HG02981 (cell line): Measurements from ENCODE around the gene SF3A1.

Source experiments
- ATAC-seq: cut with Tn5 transposase; IDR thresholded peaks from one replicate; pipeline ENCODE4 v1.9.1; 2021; ENCODE audit warnings: mild to moderate bottlenecking, moderate library complexity; ENCODE audit not compliant: unreplicated experiment

The SF3A1 gene

DNA sequence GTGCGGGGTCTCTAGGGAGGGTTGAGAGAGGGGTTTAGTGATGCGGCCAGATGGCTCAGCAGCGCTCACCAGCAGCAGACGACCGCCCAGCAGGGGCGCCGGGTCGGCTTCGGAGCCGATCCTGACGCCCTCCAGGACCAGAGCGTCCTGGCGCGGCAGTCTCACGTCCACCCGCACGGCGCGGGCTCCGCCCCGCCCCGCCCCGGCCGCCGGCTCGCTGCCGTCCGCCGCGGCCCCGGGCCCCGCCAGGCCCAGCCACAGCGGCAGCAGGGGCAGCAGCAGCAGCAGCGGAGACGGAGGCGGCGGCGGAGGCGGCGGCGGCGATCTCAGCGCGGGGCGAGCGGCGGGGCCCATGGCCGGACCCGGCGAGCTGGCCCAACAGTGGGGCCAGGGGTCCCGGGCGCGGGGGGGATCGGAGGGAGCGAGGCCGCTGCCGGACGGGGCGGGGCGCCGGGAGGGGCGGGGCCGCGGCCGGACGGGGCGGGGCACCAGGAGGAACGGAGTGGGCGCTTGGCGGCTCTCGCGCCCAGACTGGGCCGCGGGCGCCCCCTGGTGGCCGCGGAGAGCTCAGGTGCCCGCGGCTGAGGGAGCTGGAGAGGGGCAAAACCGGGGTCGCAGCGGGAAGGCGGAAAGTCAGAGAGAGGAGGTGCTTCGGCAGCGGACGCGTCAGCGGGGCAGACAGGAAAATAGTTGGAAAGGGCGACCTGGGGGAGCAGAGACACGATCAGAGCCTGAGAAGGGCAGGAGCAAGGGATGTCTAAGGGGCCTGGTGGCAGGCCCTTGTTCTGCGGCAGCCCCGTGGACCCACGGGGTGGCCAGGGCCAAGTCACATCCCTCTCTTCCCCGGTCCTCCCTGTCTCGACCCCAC is 30.5 kb upstream of the SF3A1 start, which contains the start of gene RNF215:
Gene RNF215, minus strand, starts transcription at position 452 of the 868 bp plus-strand sequence. Its CDS starts 98 bp downstream, at position 354.
- peak; percentile 71 for ATAC-seq

DNA sequence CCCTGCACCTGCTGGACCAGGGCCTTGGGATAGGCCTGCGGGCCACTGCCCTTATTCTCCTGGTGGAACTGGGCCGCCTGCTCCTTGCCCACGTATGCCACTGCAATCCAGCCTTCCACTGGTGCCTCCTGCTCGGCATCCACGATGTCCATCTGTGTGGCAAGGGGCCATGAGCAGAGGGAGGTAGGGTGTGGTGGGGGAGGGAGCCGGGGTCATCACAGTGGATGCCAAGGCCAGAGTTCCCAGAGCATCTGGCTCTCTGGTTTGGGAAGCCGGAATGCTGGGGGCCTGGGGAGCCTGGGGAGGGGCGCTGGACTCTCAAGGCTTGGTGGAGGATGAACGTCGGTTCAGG is 29.9 kb upstream of the SF3A1 start:
- ATAC-seq = no peak

GRCh38 chr22:30385942-30386341 is 29.2 kb upstream of the SF3A1 start:
- ATAC-seq = no peak

- ATAC-seq = no peak
Observed at GRCh38 chr22:30383061-30383460, 26.4 kb upstream of the SF3A1 start.

- no peak for ATAC-seq
Observed at GRCh38 chr22:30382340-30382739, 25.6 kb upstream of the SF3A1 start.

GRCh38 chr22:30381264-30381663 is 24.6 kb upstream of the SF3A1 start:
- no peak for ATAC-seq

DNA sequence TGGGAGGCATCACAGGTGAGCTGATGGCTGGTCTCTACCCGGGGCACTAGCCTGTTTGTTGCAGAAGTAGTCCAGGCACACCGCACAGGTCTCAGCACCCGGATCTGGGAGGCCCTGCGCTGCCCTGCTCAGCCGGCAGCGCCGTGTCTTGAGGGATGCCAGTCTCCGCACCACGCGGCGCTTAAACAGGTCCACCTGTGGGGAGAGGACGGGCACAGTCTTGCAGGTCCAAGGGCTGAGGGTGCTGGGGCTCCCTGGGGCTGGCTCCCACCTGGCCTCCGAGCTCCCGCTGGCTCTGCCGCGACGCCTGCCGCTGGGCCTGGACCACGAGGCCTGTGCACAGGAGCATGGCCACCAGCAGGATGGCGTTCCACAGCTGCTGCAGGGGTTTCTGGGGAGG is 23.3 kb upstream of the SF3A1 start:
- no peak for ATAC-seq

DNA sequence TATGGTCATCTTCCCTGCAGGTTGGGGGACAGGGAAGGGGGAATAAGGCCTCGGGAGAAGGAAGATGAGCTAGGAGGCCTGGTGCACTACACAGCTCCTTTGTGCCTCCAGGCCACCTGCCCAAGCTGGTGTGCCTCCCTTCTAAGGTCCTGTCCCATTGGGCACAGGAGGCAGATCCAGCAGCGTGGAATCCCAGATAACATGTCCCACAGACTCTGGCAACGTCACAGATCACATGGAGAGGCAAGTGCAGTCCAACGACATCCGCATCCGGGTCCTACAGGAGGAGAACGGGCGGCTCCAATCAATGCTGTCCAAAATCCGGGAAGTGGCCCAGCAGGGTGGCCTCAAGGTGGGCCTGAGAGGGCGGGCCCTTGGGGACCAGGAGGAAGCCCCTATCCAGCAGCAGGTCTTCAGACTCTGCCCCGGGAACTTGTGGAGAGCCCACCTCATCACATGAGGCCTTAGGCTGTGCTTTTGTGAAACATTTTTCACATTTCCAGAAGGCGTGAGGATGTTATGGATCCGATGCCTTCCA is 18.7 kb upstream of the SF3A1 start:
- no peak for ATAC-seq

GRCh38 chr22:30373331-30374325 is 16.9 kb upstream of the SF3A1 start:
- no peak for ATAC-seq

GRCh38 chr22:30372915-30373314 is 16.2 kb upstream of the SF3A1 start:
- ATAC-seq = no peak

GRCh38 chr22:30371981-30372380 is 15.3 kb upstream of the SF3A1 start:
- ATAC-seq = no peak

DNA sequence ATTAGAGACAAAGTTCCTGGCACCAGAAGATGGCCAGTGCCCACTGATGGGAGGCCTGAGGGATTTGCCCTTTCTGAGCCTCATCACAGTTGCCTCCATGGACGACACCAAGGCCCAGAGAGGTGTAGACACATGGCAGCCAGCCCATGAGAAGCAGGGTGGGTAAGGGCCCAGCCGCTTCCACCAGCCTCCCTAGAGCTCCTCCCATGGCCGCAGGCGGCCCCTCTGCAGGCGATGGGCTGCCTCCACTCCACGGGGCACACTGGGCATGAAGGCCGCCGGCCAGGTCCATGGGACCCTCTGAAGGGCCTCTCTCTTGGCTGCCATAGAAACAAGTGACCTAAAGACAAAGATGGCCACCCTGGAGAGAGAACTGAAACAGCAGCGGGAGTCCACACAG is 14.6 kb upstream of the SF3A1 start:
- ATAC-seq = no peak

DNA sequence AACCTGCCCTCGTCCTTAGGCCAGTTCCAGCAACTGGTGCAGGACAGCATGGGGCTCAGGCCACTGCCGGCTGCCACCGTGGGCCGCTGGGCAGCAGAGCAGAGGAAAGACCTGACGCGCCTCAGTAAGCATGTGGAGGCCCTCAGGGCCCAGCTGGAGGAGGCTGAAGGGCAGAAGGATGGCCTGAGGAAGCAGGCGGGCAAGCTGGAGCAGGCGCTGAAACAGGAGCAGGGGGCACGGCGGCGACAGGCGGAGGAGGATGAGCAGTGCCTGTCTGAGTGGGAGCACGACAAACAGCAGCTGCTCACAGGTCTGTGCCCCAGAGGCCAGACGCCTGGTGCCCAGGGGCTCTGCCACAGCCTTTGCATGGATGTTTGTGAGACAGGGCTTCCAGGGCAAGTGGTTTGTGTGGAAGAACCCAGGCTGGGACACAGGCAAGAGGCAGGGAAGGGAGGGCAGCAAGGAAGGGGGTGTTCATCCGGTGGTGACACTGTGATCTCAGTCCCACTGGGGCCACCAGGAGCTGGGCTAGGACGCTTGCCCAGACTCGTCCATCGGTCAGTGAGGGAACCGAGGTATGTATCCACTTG is 14.0 kb upstream of the SF3A1 start:
- ATAC-seq = no peak

- ATAC-seq = no peak
Observed at GRCh38 chr22:30368420-30368819, 11.7 kb upstream of the SF3A1 start.

- no peak for ATAC-seq
Observed at GRCh38 chr22:30365891-30366290, 9.2 kb upstream of the SF3A1 start.

GRCh38 chr22:30362651-30363281 is 6.1 kb upstream of the SF3A1 start:
- ATAC-seq = no peak

DNA sequence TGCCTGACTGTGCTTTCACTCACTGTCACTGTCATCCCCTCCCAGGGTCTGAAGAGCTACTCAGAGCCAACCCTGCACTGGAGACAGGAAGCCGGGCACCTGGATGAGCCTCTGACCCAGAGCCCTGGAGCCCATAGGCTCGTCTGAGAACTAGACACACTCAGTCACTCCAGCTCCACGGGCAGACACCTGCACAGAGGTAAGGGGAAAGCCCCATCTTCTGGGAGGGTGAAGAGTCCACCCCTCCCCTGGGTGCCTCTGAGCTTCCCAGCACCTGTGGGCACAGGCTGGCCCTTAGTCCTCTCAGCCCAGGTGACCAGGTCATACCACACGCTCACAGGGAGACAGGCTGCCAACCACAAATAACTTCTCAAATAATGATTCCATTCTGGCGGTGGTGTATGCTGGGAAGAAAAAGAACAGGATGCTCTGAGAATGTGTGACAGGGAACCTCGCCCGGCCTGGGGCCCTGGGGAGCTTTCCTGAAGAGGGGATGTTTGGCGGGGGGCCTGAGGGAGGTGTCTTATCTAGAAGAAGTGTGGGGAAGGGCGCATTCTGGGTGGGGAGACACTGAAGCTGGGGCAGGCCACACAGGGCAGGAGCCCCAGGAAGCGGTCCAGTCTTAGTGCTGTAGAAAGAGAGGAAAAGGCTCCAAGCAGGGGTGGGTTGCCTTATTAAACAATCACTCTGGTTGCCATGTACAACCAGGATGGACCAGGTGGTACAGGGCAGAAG is 5.4 kb upstream of the SF3A1 start:
- ATAC-seq = no peak

- ATAC-seq = no peak
Observed at GRCh38 chr22:30358541-30358940, 1.8 kb upstream of the SF3A1 start.

DNA sequence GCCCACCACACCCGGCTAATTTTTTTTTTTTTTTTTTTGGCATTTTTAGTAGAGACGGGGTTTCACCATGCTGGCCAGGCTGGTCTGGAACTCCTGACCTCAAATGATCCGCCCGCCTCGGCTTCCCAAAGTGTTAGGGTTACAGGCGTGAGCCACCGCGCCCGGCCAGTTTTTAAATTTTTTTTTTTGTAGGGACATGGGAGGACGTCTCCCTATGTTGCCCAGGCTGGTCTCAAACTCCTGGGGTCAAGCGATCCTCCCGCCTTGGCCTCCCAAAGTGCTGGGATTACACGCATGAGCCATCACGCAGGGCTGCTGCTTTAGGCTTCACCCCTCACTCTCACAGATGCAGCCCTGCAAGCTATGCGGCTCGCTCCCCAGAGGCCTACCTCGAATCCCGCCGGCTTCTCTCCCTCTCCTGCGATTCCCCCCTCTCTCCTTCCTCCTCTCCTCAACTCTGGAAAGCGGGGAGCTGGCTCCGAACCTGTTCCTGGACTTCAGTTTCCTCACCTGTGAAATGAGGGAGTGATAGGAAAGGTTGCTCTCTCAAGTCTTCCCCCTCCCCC is 1.0 kb upstream of the SF3A1 start:
- no peak for ATAC-seq

DNA sequence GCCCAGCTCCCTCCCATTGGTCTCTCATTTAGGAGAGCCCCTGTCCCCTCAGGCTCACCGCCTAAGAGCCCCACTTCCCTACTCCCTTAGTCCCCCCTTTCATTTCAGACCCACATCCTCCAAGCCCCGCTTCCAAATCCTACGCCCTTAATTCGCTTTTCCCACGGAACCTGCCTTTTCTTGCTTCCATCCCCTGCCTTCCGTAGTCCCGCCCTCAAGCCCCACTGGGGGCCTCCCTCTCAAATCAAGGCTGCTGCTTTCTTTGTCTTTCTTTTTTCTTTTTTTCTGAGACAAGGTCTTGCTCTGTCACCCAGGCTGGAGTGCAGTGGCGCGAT is 509 bp upstream of the SF3A1 start:
- ATAC-seq = no peak
